ENCODE measurements around the gene SLC25A33. TPM values are rescaled to one million over a fixed set of nuclear protein-coding genes. Genes with fewer than 3 reads are reported as not detected.

The SLC25A33 gene
- total and polyA plus RNA-seq, 7 donors = 1.7 to 26.8 (median 7.7) TPM

- Histone ChIP-seq H3K9me3 (no peaks in the 10 kb centered on the region), H3K27ac (no peak overlapping the region), H3K4me3 (no peak overlapping the region), H3K4me1 (peaks cover 6% of the 10 kb centered on the region), H3K27me3 (ENCODE audit: insufficient read depth in 3 of 3, low read length in 2 of 3) (no peaks in the 10 kb centered on the region), H3K36me3 (ENCODE audit: insufficient read depth in 1 of 2, low read depth in 1 of 2) (peaks cover 3 to 86% of the 10 kb centered on the region in 2 donors)
- intact Hi-C loops (cut with DNase I) = no loop called here
- no peak for ATAC-seq
- no peak for DNase-seq
- TF ChIP-seq CTCF (IDR thresholded peaks at IDR 0.05) = no peak
- 92 to 93% (median 92%) methylated on average over 35 to 39 of the region's 39 CpGs for WGBS, 3 donors
Measured at GRCh38 chr1:9600861-9601834, 61.9 kb downstream of the SLC25A33 start.

- 91 to 95% (median 93%) methylated on average over 23 to 26 of the region's 26 CpGs for WGBS, 3 donors
- no peaks in the 10 kb centered on the region for H3K27me3 ChIP-seq (ENCODE audit: insufficient read depth in 3 of 3, low read length in 2 of 3)
- no peak for ATAC-seq
- H3K36me3 ChIP-seq (ENCODE audit: insufficient read depth in 1 of 2, low read depth in 1 of 2) = peaks cover 3 to 76% of the 10 kb centered on the region in 2 donors
- no peaks in the 10 kb centered on the region for H3K9me3 ChIP-seq
- TF ChIP-seq CTCF (IDR thresholded peaks at IDR 0.05) = no peak
- H3K4me3 ChIP-seq = no peak overlapping the region
- intact Hi-C loops (cut with DNase I) = no loop called here
- DNase-seq = no peak
- H3K27ac ChIP-seq = no peak overlapping the region
- H3K4me1 ChIP-seq = peaks cover 5% of the 10 kb centered on the region
Measured at GRCh38 chr1:9601942-9602793, 62.9 kb downstream of the SLC25A33 start.

DNA sequence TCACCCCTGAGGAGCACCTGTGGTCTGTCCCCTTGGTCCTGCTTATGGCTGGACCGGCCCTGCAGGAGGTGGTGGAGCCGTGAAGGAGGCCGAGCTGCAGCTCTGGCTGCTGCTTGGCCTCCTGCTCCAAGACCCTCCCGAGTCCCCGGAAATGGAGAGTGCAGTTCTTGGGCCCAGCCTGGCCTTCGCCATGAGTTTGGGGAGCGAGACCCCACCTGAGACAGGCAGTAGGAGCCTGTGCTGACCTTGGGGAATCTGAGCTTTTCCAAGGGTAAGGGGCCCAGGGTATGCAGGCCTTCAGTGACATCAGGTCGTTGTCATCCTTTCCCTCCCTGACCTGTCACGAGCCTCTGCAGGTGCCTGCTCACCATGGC lies 63.5 kb downstream of the SLC25A33 start:
- no peak for DNase-seq
- Histone ChIP-seq H3K27ac (no peak overlapping the region), H3K27me3 (ENCODE audit: insufficient read depth in 3 of 3, low read length in 2 of 3) (no peaks in the 10 kb centered on the region), H3K36me3 (ENCODE audit: insufficient read depth in 1 of 2, low read depth in 1 of 2) (peaks cover 3 to 70% of the 10 kb centered on the region in 2 donors), H3K4me3 (no peak overlapping the region), H3K4me1 (peaks cover 5% of the 10 kb centered on the region), H3K9me3 (no peaks in the 10 kb centered on the region)
- TF ChIP-seq CTCF (IDR thresholded peaks at IDR 0.05) = no peak
- no peak for ATAC-seq
- intact Hi-C loops (cut with DNase I) = no loop called here
- 94 to 97% (median 96%) methylated on average over 7 to 9 of the region's 9 CpGs for WGBS, 3 donors

GRCh38 chr1:9603307-9603706 lies 64.0 kb downstream of the SLC25A33 start:
- ATAC-seq = no peak

More at GRCh38 chr1:9603307-9603706, 64.0 kb downstream of the SLC25A33 start:
- H3K36me3 ChIP-seq (ENCODE audit: insufficient read depth in 1 of 2, low read depth in 1 of 2) = peaks cover 3 to 68% of the 10 kb centered on the region in 2 donors
- H3K4me3 ChIP-seq = no peak overlapping the region
- H3K27me3 ChIP-seq (ENCODE audit: insufficient read depth in 3 of 3, low read length in 2 of 3) = no peaks in the 10 kb centered on the region
- no peaks in the 10 kb centered on the region for H3K9me3 ChIP-seq
- no peak for TF ChIP-seq CTCF (IDR thresholded peaks at IDR 0.05)
- peaks cover 5% of the 10 kb centered on the region for H3K4me1 ChIP-seq
- no peak for DNase-seq
- WGBS, 3 donors = 86 to 95% (median 89%) methylated on average over 14 of the region's 14 CpGs
- intact Hi-C loops (cut with DNase I) = no loop called here
- H3K27ac ChIP-seq = no peak overlapping the region
